Stimulated activated CD8-positive, alpha-beta memory T cell treated with anti-CD3 and anti-CD28 coated beads, Interleukin-7, amount 100 ng/mL, for 24 hours (primary cell): ENCODE results near the gene GNPNAT1.
A peak's percentile ranks its signal among the peaks of the same experiment; 100 is the strongest.
"Not testable (repeated sequence)": the region's sequence is repeated elsewhere in the genome, so short reads cannot be mapped to it uniquely, and the experiment has no call there.

Experiments used
- DNase-seq: peaks from one replicate; pipeline ENCODE4 v3.0.0-alpha.2; 2020; ENCODE audit warnings: low read depth

Gene GNPNAT1

DNA sequence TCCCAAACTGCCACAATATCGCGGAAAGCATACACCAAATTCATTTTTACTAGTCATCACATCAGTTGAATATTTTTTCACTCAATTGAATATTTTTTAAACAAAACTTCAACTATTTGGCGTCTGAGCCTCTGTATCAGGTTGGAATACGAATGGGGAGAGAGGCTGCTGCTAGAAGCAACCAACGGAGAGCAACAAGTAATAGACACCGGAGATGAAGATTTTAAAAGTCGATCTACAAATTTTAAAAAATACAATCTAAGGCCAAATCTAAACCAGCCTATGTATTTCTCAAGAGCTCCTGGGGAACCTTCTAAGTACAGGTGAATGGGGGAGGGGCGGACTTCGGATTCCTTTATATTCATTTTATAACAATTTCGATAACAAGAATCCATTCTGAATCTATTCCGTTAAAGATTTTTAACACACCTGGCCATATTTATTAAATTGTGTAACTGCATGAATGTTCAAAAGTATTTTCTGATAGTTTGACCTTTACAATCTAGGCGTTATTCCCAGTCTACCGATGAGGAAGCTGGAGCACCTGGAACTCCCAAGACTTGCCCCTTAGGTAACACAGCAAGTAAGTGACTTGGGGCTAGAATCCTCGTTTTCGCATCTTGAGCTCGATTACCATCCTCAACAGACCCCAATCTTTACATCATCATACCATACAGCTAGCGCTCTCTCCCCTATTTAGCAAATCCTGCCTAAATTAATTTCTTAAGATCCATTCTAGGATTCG, 1.2 kb downstream of the GNPNAT1 start:
- no peak for DNase-seq

DNA sequence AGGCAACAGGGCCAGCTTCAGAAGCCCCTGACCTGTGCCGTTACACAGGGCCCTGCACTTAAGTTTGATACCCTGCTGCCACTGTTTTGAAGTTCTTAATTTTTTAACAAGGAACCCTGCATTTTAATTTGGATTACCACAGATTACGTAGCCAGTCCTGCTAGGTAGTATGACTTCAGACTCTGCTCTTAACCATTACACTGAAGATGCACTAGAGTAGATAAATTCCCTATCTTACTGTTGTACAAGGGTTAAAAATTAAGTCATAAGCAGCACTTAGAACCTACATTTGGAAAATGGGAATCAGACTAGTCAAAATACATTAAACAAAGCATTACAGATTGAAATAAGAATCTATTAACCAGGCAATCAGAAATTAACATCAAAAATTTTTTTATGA, 2.3 kb downstream of the GNPNAT1 start:
- no peak for DNase-seq

GRCh38 chr14:52786887-52787286, 4.5 kb downstream of the GNPNAT1 start:
- DNase-seq, result no peak

DNA sequence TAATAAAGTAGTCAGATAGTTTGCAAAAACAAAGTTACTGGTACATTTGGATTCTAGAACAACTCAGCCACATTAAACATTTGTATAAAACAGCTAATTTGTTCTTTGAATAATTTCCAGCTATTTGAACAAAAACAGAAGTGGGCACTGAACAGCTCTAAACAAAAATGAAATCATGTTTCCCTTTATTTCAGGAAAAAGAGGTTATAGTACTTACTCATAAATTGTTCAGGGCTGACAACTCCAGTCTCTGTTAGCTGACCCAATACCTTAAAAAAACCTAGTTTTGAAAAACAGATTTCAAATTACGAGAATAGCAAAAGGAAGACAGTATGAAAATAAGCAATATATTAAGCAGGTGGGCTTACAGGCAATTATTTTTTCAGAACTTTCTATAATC, 8.2 kb downstream of the GNPNAT1 start:
- DNase-seq, result no peak

DNA sequence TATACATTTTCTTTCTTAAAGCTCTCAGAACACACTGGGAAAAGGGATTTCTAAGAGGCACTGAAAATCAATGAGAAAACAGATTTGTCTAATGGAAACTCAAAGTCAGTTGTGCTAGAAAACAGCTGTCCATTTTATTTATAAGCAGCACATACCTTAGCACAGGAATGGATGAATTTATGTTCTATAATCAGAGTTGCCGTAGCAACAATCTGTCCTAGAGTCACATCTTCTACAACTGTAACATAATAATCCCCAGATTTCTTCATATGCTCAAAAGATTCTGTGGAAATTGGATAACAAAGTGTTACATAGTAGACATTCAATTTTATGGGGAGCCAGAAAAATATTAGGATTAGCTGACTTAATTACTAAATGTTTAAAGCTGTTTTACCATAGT, 9.8 kb downstream of the GNPNAT1 start:
- no peak for DNase-seq

DNA sequence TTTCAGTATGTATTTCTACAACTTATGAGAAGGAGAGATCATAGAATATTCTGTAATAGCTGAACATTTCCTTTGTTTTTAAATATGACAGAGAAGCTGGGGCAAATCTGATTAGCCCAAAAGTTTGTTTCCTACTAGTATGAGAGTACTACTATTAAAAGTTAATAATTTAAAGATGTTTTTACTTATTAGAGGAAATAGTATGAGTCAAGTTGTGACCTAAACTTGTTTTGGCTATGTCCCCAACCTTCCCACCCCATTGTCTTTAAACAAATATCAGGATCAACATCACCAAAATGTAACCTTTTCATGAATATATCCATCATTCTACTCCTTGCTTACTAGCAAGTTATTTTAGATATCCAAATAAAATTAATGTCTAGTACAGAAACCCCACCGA, 10.5 kb downstream of the GNPNAT1 start:
- no peak for DNase-seq

GRCh38 chr14:52778702-52779101, 12.7 kb downstream of the GNPNAT1 start:
- DNase-seq, result no peak

GRCh38 chr14:52776816-52777215, 14.6 kb downstream of the GNPNAT1 start:
- DNase-seq, result no peak

DNA sequence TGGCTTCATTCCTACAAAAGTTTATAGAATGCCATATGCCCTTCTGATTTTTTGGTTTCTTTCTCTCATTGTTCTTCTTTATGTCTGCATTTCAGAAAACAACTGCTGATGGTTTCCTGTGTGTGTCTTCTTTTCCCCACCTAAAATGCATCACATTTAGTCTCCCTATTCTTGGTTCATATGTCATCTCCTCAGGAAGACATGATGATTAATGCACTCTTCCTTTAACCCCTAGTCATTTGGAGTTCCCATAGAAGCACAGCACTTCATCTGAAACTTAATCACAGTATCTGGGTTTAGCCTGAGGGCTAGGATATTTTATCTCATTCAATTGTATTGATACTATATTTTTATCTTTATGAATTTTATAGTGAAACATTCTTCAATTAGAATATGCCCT, 21.5 kb downstream of the GNPNAT1 start:
- DNase-seq, result no peak

GRCh38 chr14:52767058-52767833, 24.2 kb downstream of the GNPNAT1 start:
- no peak for DNase-seq

GRCh38 chr14:52762923-52763322, 28.5 kb downstream of the GNPNAT1 start:
- not testable (repeated sequence) for DNase-seq

- DNase-seq, result no peak
These were observed 32.3 kb downstream of the GNPNAT1 start for GRCh38 chr14:52759145-52759544.

DNA sequence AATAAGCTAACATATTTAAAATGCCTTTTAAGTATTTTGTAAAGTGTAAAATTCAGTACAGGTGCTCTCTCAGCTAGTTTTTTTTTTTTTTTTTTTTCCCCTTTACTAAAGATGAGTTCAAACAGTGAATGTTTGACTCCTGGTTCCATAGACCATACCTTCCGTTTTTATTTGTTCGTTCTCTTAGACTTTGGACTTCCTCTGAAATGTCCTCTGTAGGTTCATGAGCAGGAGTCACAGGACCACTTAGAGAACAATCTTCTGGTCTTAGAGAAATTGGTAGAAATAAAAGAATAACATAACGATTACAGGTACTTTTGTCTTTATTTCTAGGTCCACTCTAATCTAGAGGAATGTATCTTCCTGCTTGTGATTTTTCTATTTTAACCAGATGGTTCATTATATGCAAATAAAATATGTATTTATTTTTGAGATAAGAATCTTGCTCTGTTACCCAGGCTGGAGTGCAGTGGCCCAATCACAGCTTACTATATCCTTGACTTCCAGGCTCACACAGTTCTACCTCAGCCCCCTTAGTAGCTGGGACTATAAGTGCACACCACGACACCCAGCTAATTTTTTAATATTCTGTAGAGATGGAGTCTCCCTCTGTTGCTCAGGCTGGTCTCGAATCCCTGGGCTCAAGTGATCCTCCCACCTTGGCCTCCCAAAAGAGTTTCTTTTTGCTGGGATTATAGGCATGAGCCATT, 35.6 kb downstream of the GNPNAT1 start:
- no peak for DNase-seq

- DNase-seq, result no peak
These were observed 42.6 kb downstream of the GNPNAT1 start for GRCh38 chr14:52748647-52749292.

GRCh38 chr14:52741865-52742264, 49.5 kb downstream of the GNPNAT1 start:
- DNase-seq, result no peak

DNA sequence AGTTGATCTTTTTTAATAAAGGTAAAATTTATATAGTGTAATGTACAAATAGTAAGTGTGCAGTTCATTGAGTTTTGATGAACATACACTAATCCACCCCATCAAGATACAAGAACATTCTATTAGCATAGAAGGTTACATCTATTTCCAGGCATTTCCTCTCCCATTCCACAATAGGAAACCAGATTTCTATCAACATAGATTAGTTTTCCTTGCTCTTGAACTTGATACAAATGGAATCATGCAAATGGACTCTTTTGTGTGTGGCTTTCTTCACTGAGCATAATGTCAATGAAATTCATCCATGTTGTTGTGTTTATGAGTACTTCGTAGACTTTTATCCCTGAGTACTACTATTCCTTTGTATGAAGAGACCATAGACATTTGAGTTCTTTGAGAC, 50.7 kb downstream of the GNPNAT1 start:
- no peak for DNase-seq

- DNase-seq, result no peak
These were observed 53.0 kb downstream of the GNPNAT1 start for GRCh38 chr14:52738409-52738808.

DNA sequence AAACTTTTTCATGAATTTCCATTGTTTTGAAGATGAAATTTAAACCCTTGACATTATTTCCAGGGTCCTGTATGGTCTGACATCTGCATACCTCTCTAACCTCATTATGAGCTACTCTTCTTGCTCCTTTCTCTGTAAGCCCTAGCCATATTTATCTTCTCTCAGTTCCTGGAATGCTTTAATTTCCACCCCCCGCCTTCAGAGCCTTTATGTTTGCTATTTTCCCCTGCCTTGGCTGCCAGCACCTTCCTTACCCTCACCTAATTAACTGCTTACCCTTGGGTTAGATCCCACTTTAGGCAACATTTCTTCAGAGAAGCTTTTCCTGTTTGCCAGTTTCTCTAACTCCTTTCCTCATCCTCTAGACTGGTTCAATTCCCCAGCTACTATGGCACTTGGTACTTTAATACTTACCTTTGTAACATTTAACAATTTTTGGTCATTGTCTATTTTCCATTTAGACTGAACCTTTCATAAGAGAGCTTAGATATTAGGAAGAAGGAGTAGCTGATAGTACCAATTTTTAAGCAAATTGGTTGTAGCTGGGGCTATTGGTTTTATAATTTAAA, 55.4 kb downstream of the GNPNAT1 start:
- no peak for DNase-seq

GRCh38 chr14:52733824-52734223, 57.6 kb downstream of the GNPNAT1 start:
- DNase-seq, result no peak

- DNase-seq, result no peak
These were observed 60.7 kb downstream of the GNPNAT1 start for GRCh38 chr14:52730709-52731111.

DNA sequence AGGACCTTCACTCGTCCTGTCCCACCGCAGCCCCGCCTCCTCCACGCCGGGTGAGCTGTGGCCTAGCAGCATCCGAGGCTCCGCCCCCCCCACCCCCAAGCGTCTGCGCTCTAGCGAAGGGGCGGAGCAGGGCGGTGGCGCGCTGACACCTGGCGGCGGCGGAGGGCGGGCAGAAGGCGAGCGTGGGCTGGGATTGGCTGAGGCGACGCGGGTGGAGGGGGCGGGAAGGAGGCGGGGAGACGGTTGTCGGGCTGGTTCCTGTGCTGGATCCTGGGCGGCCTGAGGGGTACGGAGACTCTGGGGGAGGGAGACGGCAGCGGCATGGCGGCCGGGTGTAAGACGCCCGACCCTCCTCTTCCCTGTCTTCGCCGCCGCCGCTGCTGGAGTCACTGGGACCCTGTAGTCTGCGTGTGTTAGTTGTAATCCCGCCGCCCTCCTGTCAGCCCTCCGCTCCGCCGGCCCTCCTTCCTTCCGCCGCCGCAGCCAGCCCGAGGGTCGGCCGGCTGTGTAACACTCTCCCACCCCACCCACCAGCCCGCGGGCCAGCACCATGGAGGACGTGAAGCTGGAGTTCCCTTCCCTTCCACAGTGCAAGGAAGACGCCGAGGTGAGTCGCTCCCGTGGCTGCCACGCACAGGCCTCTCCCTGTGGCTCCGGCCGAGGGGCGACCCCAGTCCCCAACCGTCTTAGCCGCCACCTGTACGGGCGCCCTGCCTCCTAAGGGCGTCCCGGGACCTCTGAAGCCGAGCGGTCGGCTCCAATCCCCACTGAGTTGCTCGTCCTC, 61.3 kb downstream of the GNPNAT1 start, which contains the start of gene STYX:
Gene STYX, plus strand, starts transcription at position 242 of the 784 bp plus-strand sequence. Its CDS starts 309 bp downstream, at position 551.
- peak; percentile 97 for DNase-seq
